HCT116 (cell line): ENCODE measurements around the gene ABCB6. TPM values are rescaled to one million over a fixed set of nuclear protein-coding genes. Genes with fewer than 3 reads are reported as not detected.

Experiments used
- ATAC-seq: fragments of 200-7000 bp; cut with Tn5 transposase; 2 replicates; pipeline ENCODE4 v1.9.1; 2020; ENCODE audit warnings: mild to moderate bottlenecking, moderate library complexity
- BruUV-seq: library from RNA; stranded (reverse); fragments of 400-500 nt; replicated peaks from 2 replicates; lab custom pipeline; 2021; lab: Mats Ljungman, UMichigan
- CTCF ChIA-PET: fragments of 300-600 bp; sonication (Branson Sonifier 250); formaldehyde crosslinking; loops from one replicate; lab custom pipeline; 2021; ENCODE audit warnings: antibody characterized with exemption; lab: Charles Lee
- POLR2A ChIA-PET: fragments of 300-600, 350-600 bp; sonication (Branson Sonifier 250); formaldehyde crosslinking; loops from one replicate; lab custom pipeline; 2021; ENCODE audit warnings: antibody characterized with exemption; lab: Charles Lee
- RAD21 ChIA-PET, 2 experiments: fragments of 300-600 bp; sonication (Branson Sonifier 250); formaldehyde crosslinking; loops; one replicate each; lab custom pipeline; 2023; ENCODE audit warnings: low total read pairs in 2 of 2; ENCODE audit not compliant: uncharacterized antibody in 2 of 2, unreplicated experiment in 2 of 2, low non-redundant PET in 1 of 2; lab: Charles Lee
- DNase-seq: peaks from one replicate; pipeline ENCODE4 v3.0.0-alpha.2; 2010; ENCODE audit warnings: low read depth, low spot score
- H2AFZ ChIP-seq: fragments of 200-600 bp; shearing (Covaris generic), sonication (generic); 2 replicates; pipeline ENCODE4 v1.6.1; 2017; ENCODE audit warnings: low read depth, mixed run types, mixed read lengths, antibody characterized with exemption, low read length; ENCODE audit not compliant: poor library complexity, severe bottlenecking
- H3K27ac ChIP-seq: 2 replicates; pipeline ENCODE4 v1.5.1; 2012; ENCODE audit warnings: low read depth, low read length
- H3K27me3 ChIP-seq: fragments of 200-600 bp; sonication (generic); 2 replicates; pipeline ENCODE4 v1.6.1; 2016; ENCODE audit warnings: mixed run types, low read length, mixed read lengths; ENCODE audit not compliant: insufficient read depth
- H3K36me3 ChIP-seq, 2 experiments: fragments of 200-500 bp in 1 of 2; fragments of 200-600 bp in 1 of 2; sonication (Bioruptor generic) in 1 of 2; sonication (generic) in 1 of 2; 2 replicates each; pipeline versions ENCODE4 v1.5.1 to v1.6.1; 2014 to 2016; ENCODE audit warnings: low read length in 2 of 2, inconsistent platforms in 1 of 2, mixed read lengths in 1 of 2, mixed run types in 1 of 2; ENCODE audit not compliant: insufficient read depth in 2 of 2, control insufficient read depth in 1 of 2
- H3K4me1 ChIP-seq, 2 experiments: fragments of 200-600 bp in 1 of 2; sonication (generic) in 1 of 2; 2 replicates each; pipeline versions ENCODE4 v1.5.1 to v1.6.1; 2012 to 2017; ENCODE audit warnings: low read length in 2 of 2, inconsistent platforms in 1 of 2, mild to moderate bottlenecking in 1 of 2, mixed read lengths in 1 of 2, mixed run types in 1 of 2, moderate library complexity in 1 of 2; ENCODE audit not compliant: insufficient read depth in 2 of 2, control insufficient read depth in 1 of 2
- H3K4me2 ChIP-seq: fragments of 200-600 bp; sonication (generic); 2 replicates; pipeline ENCODE4 v1.6.1; 2017; ENCODE audit warnings: mixed run types, low read length, mixed read lengths
- H3K4me3 ChIP-seq, 2 experiments: fragments of 200-600 bp in 1 of 2; sonication (generic) in 1 of 2; replicated peaks in 1 of 2; 2 replicates each; pipeline ENCODE4 v1.5.1; 2011 to 2016; ENCODE audit warnings: low read length in 2 of 2, control low read depth in 1 of 2, low read depth in 1 of 2, mild to moderate bottlenecking in 1 of 2, mixed read lengths in 1 of 2, mixed run types in 1 of 2
- H3K79me2 ChIP-seq: fragments of 200-600 bp; sonication (generic); 2 replicates; pipeline ENCODE4 v1.6.1; 2017; ENCODE audit warnings: mild to moderate bottlenecking, mixed run types, low read length, moderate library complexity, mixed read lengths; ENCODE audit not compliant: insufficient read depth
- H3K9ac ChIP-seq: fragments of 200-600 bp; sonication (generic); 2 replicates; pipeline ENCODE4 v1.6.1; 2016; ENCODE audit warnings: low read length, mixed read lengths
- H3K9me2 ChIP-seq: fragments of 200-600 bp; sonication (generic), shearing (Covaris generic); 2 replicates; pipeline ENCODE4 v1.6.1; 2017; ENCODE audit warnings: mixed run types, mild to moderate bottlenecking, moderate library complexity; ENCODE audit not compliant: insufficient read depth
- H3K9me3 ChIP-seq, 2 experiments: fragments of 200-500 bp in 1 of 2; fragments of 200-600 bp in 1 of 2; sonication (Bioruptor generic) in 1 of 2; sonication (generic) in 1 of 2; 2 replicates each; pipeline ENCODE4 v1.6.1; 2014 to 2017; ENCODE audit warnings: low read length in 2 of 2, mixed read lengths in 2 of 2, inconsistent platforms in 1 of 2, low read depth in 1 of 2, mild to moderate bottlenecking in 1 of 2, mixed run types in 1 of 2, moderate library complexity in 1 of 2; ENCODE audit not compliant: control insufficient read depth in 1 of 2, insufficient read depth in 1 of 2
- H4K20me1 ChIP-seq: fragments of 200-600 bp; sonication (generic), shearing (Covaris generic); 2 replicates; pipeline ENCODE4 v1.6.1; 2017; ENCODE audit warnings: mixed run types, mild to moderate bottlenecking, moderate library complexity; ENCODE audit not compliant: insufficient read depth
- CTCF ChIP-seq, 3 experiments: fragments of 200-600 bp in 1 of 3; sonication (generic) in 1 of 3; IDR thresholded peaks in 2 of 3; conservative IDR thresholded peaks in 1 of 3; 2 replicates each; pipeline ENCODE4 v1.5.1; 2012 to 2017; ENCODE audit warnings: low read depth in 2 of 3, low read length in 2 of 3, antibody characterized with exemption in 1 of 3, borderline replicate concordance in 1 of 3, control low read depth in 1 of 3, mild to moderate bottlenecking in 1 of 3, mixed read lengths in 1 of 3, mixed run types in 1 of 3, moderate library complexity in 1 of 3; ENCODE audit not compliant: insufficient read depth in 1 of 3
- ELF1 ChIP-seq: IDR thresholded peaks from 2 replicates; pipeline ENCODE4 v1.6.1; 2012; ENCODE audit warnings: low read depth, borderline replicate concordance
- EZH2phosphoT487 ChIP-seq: fragments of 200-600 bp; IDR thresholded peaks from 2 replicates; pipeline ENCODE4 v1.6.1; 2018; ENCODE audit warnings: antibody characterized with exemption, borderline replicate concordance
- FOSL1 ChIP-seq: IDR thresholded peaks from 2 replicates; pipeline ENCODE4 v1.6.1; 2012; ENCODE audit warnings: low read depth
- JUND ChIP-seq: IDR thresholded peaks from 2 replicates; pipeline ENCODE4 v1.6.1; 2012
- POLR2A ChIP-seq: IDR thresholded peaks from 2 replicates; pipeline ENCODE4 v1.7.0; 2011; ENCODE audit warnings: borderline replicate concordance; ENCODE audit not compliant: insufficient read depth, insufficient read length; ENCODE audit errors: extremely low read depth
- POLR2AphosphoS5 ChIP-seq: IDR thresholded peaks from 2 replicates; pipeline ENCODE4 v1.6.1; 2011; ENCODE audit warnings: mild to moderate bottlenecking, low read depth, low read length, moderate library complexity
- RAD21 ChIP-seq: IDR thresholded peaks from 2 replicates; pipeline ENCODE4 v1.6.1; 2012; ENCODE audit warnings: low read depth, mild to moderate bottlenecking
- SIN3A ChIP-seq: IDR thresholded peaks from 2 replicates; pipeline ENCODE4 v1.6.1; 2012; ENCODE audit warnings: low read depth
- SP1 ChIP-seq: IDR thresholded peaks from 2 replicates; pipeline ENCODE4 v1.6.1; 2012; ENCODE audit warnings: low read depth
- SRF ChIP-seq: IDR thresholded peaks from 2 replicates; pipeline ENCODE4 v1.6.1; 2012; ENCODE audit warnings: low read depth
- ZNF274 ChIP-seq: fragments of 200-500 bp; sonication (Bioruptor generic); IDR thresholded peaks from 2 replicates; pipeline ENCODE4 v1.6.1; 2014; ENCODE audit warnings: mild to moderate bottlenecking, low read depth, low read length, inconsistent platforms
- intact Hi-C: fragments of 100-400 bp; cut with micrococcal nuclease; formaldehyde crosslinking; loops from 2 replicates; pipeline ENCODE4 v1.10.0; 2022
- total RNA-seq: library from RNA; stranded (reverse); gene quantifications from one replicate; pipeline ENCODE4 v1.2.1, GENCODE V29; 2021; ENCODE audit not compliant: unreplicated experiment
- TF ChIP-seq, protein P1 (sequence below): IDR thresholded peaks from 2 replicates; pipeline ENCODE4 v1.6.1; 2012
- TF ChIP-seq, protein P2 (sequence below): IDR thresholded peaks from 2 replicates; pipeline ENCODE4 v1.6.1; 2012; ENCODE audit warnings: low read depth
- TF ChIP-seq, protein P3 (sequence below): IDR thresholded peaks from 2 replicates; pipeline ENCODE4 v1.6.1; 2012

The ABCB6 gene
- total RNA-seq, 1 experiment from 2014 or later: 24.5 TPM

DNA sequence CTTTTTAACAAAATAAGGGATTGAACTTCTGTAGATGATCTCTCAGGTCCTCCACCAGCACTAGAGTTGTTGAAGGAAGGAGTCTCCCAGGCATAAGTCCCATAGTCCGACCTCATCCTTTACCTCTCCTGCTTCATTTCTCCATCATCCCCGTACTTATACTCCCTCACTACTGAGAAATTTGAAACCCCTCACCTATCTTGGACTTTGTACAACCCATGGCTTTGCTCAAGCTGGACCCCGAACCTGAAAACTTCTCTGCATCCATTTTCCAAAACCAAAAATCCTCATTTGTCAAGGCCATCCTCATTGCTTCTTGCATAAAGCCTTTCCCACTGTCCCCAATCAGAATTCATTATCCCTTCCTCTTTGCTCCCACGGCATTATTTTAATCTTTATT lies 57.7 kb downstream of the ABCB6 start:
- Histone ChIP-seq H3K9ac (peak overlapping the region; percentile 72), H4K20me1 (no peaks in the 10 kb centered on the region), H2AFZ (no peak overlapping the region), H3K4me1 (peaks cover 5 to 16% of the 10 kb centered on the region in 2 experiments; a peak in 3 of 4 replicates), H3K4me3 (peak overlapping the region; percentile 67 to 69), H3K4me2 (peak overlapping the region; percentile 78), H3K9me2 (no peaks in the 10 kb centered on the region), H3K9me3 (no peaks in the 10 kb centered on the region), H3K36me3 (peaks cover 0 to 3% of the 10 kb centered on the region in 2 experiments; a peak in 2 of 4 replicates), H3K27me3 (no peaks in the 10 kb centered on the region), H3K79me2 (no peaks in the 10 kb centered on the region), H3K27ac (peak overlapping the region; percentile 82)
- no peak for TF ChIP-seq SRF
- no peak for TF ChIP-seq JUND
- no peak for TF ChIP-seq ZNF274
- TF ChIP-seq, protein P1, sequence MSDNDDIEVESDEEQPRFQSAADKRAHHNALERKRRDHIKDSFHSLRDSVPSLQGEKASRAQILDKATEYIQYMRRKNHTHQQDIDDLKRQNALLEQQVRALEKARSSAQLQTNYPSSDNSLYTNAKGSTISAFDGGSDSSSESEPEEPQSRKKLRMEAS: no peak
- no peak for TF ChIP-seq SP1
- TF ChIP-seq, protein P2, sequence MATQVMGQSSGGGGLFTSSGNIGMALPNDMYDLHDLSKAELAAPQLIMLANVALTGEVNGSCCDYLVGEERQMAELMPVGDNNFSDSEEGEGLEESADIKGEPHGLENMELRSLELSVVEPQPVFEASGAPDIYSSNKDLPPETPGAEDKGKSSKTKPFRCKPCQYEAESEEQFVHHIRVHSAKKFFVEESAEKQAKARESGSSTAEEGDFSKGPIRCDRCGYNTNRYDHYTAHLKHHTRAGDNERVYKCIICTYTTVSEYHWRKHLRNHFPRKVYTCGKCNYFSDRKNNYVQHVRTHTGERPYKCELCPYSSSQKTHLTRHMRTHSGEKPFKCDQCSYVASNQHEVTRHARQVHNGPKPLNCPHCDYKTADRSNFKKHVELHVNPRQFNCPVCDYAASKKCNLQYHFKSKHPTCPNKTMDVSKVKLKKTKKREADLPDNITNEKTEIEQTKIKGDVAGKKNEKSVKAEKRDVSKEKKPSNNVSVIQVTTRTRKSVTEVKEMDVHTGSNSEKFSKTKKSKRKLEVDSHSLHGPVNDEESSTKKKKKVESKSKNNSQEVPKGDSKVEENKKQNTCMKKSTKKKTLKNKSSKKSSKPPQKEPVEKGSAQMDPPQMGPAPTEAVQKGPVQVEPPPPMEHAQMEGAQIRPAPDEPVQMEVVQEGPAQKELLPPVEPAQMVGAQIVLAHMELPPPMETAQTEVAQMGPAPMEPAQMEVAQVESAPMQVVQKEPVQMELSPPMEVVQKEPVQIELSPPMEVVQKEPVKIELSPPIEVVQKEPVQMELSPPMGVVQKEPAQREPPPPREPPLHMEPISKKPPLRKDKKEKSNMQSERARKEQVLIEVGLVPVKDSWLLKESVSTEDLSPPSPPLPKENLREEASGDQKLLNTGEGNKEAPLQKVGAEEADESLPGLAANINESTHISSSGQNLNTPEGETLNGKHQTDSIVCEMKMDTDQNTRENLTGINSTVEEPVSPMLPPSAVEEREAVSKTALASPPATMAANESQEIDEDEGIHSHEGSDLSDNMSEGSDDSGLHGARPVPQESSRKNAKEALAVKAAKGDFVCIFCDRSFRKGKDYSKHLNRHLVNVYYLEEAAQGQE: no peak
- no peak for TF ChIP-seq FOSL1
- no peak for TF ChIP-seq EZH2phosphoT487
- TF ChIP-seq POLR2AphosphoS5: no peak
- no peak for TF ChIP-seq SIN3A
- TF ChIP-seq CTCF (IDR thresholded peaks at IDR 0.05 in 2 of 3, conservative IDR thresholded peaks at IDR 0.05 in 1 of 3; ENCODE audit: borderline replicate concordance in 1 of 3, insufficient read depth in 1 of 3, low read depth in 2 of 3, low read length in 2 of 3): no peak
- TF ChIP-seq, protein P3, sequence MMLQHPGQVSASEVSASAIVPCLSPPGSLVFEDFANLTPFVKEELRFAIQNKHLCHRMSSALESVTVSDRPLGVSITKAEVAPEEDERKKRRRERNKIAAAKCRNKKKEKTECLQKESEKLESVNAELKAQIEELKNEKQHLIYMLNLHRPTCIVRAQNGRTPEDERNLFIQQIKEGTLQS: no peak
- no peak for TF ChIP-seq ELF1
- TF ChIP-seq RAD21: no peak
- TF ChIP-seq POLR2A: no peak
- DNase-seq: no peak
- ChIA-PET CTCF (no interaction called here), POLR2A (no interaction called here), RAD21 (no interaction called here)
- TSS peak; percentile 75 for BruUV-seq
- intact Hi-C loops: loop anchor here (2.0 kb wide), 3 partner anchors 50 to 192 kb away; no protein-coding TSS in a partner anchor
- ATAC-seq: no peak; the same call in 1 of the 2 replicates
